Liver (tissue), 9 donors: Measurements from ENCODE around the gene NUDT6. TPM values are rescaled to one million over a fixed set of nuclear protein-coding genes. Genes with fewer than 3 reads are reported as not detected.

ENCODE experiments used
- DNase-seq: peaks from one replicate; pipeline ENCODE4 v3.0.0-alpha.2; 2017; ENCODE audit warnings: low spot score
- H3K27ac ChIP-seq, 2 donors: one replicate each; pipeline ENCODE4 v1.7.0; 2013; ENCODE audit warnings: inconsistent platforms in 2 of 2, low read length in 2 of 2, control low read depth in 1 of 2, low read depth in 1 of 2, mild to moderate bottlenecking in 1 of 2
- H3K27me3 ChIP-seq, 4 donors: one replicate each; pipeline versions ENCODE4 v1.6.1 to v1.7.0; 2013; ENCODE audit warnings: low read length in 3 of 4, inconsistent platforms in 1 of 4, mild to moderate bottlenecking in 1 of 4, moderate library complexity in 1 of 4; ENCODE audit not compliant: control insufficient read depth in 4 of 4, insufficient read depth in 4 of 4
- H3K36me3 ChIP-seq, 4 donors: one replicate each; pipeline versions ENCODE4 v1.6.1 to v1.7.0; 2013; ENCODE audit warnings: low read length in 3 of 4, mild to moderate bottlenecking in 3 of 4, low read depth in 1 of 4, moderate library complexity in 1 of 4; ENCODE audit not compliant: control insufficient read depth in 4 of 4, insufficient read depth in 3 of 4
- H3K4me1 ChIP-seq, 4 donors: one replicate each; pipeline versions ENCODE4 v1.6.1 to v1.7.0; 2013; ENCODE audit warnings: low read length in 3 of 4, mild to moderate bottlenecking in 3 of 4, moderate library complexity in 1 of 4; ENCODE audit not compliant: control insufficient read depth in 4 of 4, insufficient read depth in 4 of 4
- H3K4me3 ChIP-seq, 3 donors: one replicate each; pipeline versions ENCODE4 v1.6.1 to v1.7.0; 2013; ENCODE audit warnings: low read length in 3 of 3, control low read depth in 1 of 3, low read depth in 1 of 3, mild to moderate bottlenecking in 1 of 3
- H3K9ac ChIP-seq, 2 donors: one replicate each; pipeline ENCODE4 v1.7.0; 2013; ENCODE audit warnings: low read length in 2 of 2, mild to moderate bottlenecking in 2 of 2, moderate library complexity in 2 of 2, control low read depth in 1 of 2, low read depth in 1 of 2
- H3K9me3 ChIP-seq, 4 donors: one replicate each; pipeline versions ENCODE4 v1.6.1 to v1.7.0; 2013; ENCODE audit warnings: low read length in 3 of 4; ENCODE audit not compliant: control insufficient read depth in 4 of 4
- ATF3 ChIP-seq: IDR thresholded peaks from 2 replicates; pipeline ENCODE4 v1.6.1; 2016; ENCODE audit warnings: antibody characterized with exemption
- CTCF ChIP-seq: fragments of 150-350 bp; IDR thresholded peaks from 2 replicates; pipeline ENCODE4 v1.5.1; 2017; ENCODE audit warnings: improper control_type of control experiment, low read depth, low read length; ENCODE audit not compliant: missing input control
- EGR1 ChIP-seq, 2 donors: IDR thresholded peaks; 2 replicates each; pipeline ENCODE4 v1.6.1; 2016 to 2018; ENCODE audit warnings: antibody characterized with exemption in 2 of 2, low read depth in 2 of 2
- FOXA1 ChIP-seq: IDR thresholded peaks from 2 replicates; pipeline ENCODE4 v1.6.1; 2016; ENCODE audit warnings: antibody characterized with exemption
- FOXA2 ChIP-seq: IDR thresholded peaks from 2 replicates; pipeline ENCODE4 v1.6.1; 2016; ENCODE audit warnings: antibody characterized with exemption
- GABPA ChIP-seq, 2 donors: IDR thresholded peaks in 1 of 2; conservative IDR thresholded peaks in 1 of 2; 2 replicates each; pipeline ENCODE4 v1.6.1; 2016; ENCODE audit warnings: antibody characterized with exemption in 2 of 2, mild to moderate bottlenecking in 1 of 2, moderate library complexity in 1 of 2
- HNF4A ChIP-seq, 2 donors: conservative IDR thresholded peaks; 2 replicates each; pipeline ENCODE4 v1.6.1; 2016; ENCODE audit warnings: antibody characterized with exemption in 2 of 2, mild to moderate bottlenecking in 2 of 2
- HNF4G ChIP-seq: IDR thresholded peaks from 2 replicates; pipeline ENCODE4 v1.6.1; 2016; ENCODE audit warnings: antibody characterized with exemption
- JUND ChIP-seq, 2 donors: IDR thresholded peaks; 2 replicates each; pipeline ENCODE4 v1.6.1; 2016; ENCODE audit warnings: antibody characterized with exemption in 2 of 2
- MAX ChIP-seq: IDR thresholded peaks from 2 replicates; pipeline ENCODE4 v1.6.1; 2016; ENCODE audit warnings: antibody characterized with exemption
- RAD21 ChIP-seq, 2 donors: IDR thresholded peaks; 2 replicates each; pipeline ENCODE4 v1.6.1; 2016; ENCODE audit warnings: antibody characterized with exemption in 2 of 2, mild to moderate bottlenecking in 2 of 2
- REST ChIP-seq: IDR thresholded peaks from 2 replicates; pipeline ENCODE4 v1.6.1; 2016; ENCODE audit warnings: antibody characterized with exemption, mild to moderate bottlenecking
- SP1 ChIP-seq: IDR thresholded peaks from 2 replicates; pipeline ENCODE4 v1.6.1; 2018; ENCODE audit warnings: antibody characterized with exemption, mild to moderate bottlenecking
- TAF1 ChIP-seq: conservative IDR thresholded peaks from 2 replicates; pipeline ENCODE4 v1.6.1; 2016; ENCODE audit warnings: antibody characterized with exemption, mild to moderate bottlenecking
- YY1 ChIP-seq: IDR thresholded peaks from 2 replicates; pipeline ENCODE4 v1.6.1; 2016; ENCODE audit warnings: antibody characterized with exemption, mild to moderate bottlenecking
- ZBTB33 ChIP-seq: IDR thresholded peaks from 2 replicates; pipeline ENCODE4 v1.6.1; 2016; ENCODE audit warnings: antibody characterized with exemption
- WGBS: extraction: QIAGEN DNeasy Blood & Tissue Kit; methylation state at CpG from one replicate; pipeline ENCODE4 v1.1.7; 2013; 5-methylcytosine and 5-hydroxymethylcytosine counted together
- polyA plus RNA-seq, 2 donors: library from polyadenylated mRNA; stranded (reverse) in 1 of 2; unstranded in 1 of 2; fragments of 200-250 nt in 1 of 2; fragments of >200 nt in 1 of 2; fragmentation: Nextera tagmentation in 1 of 2; extraction: Ambion mirVana in 1 of 2; gene quantifications; one replicate each; pipeline versions ENCODE4 v1.2.1 to v1.2.3, GENCODE V29; 2013 to 2015
- total RNA-seq, 2 donors: library from RNA; depleted of rRNA; stranded (reverse); fragments of >200 nt; gene quantifications; one replicate each; pipeline ENCODE4 v1.2.3, GENCODE V29; 2014
- donor health status: healthy.
- donor health status: healthy.
- donor health status: healthy.
- donor health status: healthy.
- donor health status: healthy.

NUDT6 gene
- total and polyA plus RNA-seq, 4 donors: 8.8 to 13.8 (median 11.0) TPM

GRCh38 chr4:122921300-122921699 lies 1.1 kb downstream of the NUDT6 start:
- Histone ChIP-seq H3K36me3 (peaks cover 0 to 4% (median 0%) of the 10 kb centered on the region in 4 donors), H3K9ac (peak overlapping the region in 1 of 2 donors; percentile 66), H3K4me1 (peaks cover 12 to 19% (median 17%) of the 10 kb centered on the region in 4 donors), H3K27ac (no peak overlapping the region), H3K9me3 (no peaks in the 10 kb centered on the region), H3K4me3 (peak overlapping the region in 2 of 3 donors; percentile 62 to 70), H3K27me3 (no peaks in the 10 kb centered on the region)
- WGBS: 87% methylated on average over 5 of the region's 5 CpGs
- TF ChIP-seq ZBTB33: no peak
- TF ChIP-seq REST: no peak
- no peak for TF ChIP-seq FOXA2
- TF ChIP-seq JUND (IDR thresholded peaks at IDR 0.05): no peak
- DNase-seq: no peak

GRCh38 chr4:122920473-122920872 lies 1.9 kb downstream of the NUDT6 start:
- H3K27ac ChIP-seq: no peak overlapping the region
- no peak for DNase-seq
- peaks cover 12 to 19% (median 17%) of the 10 kb centered on the region in 4 donors for H3K4me1 ChIP-seq
- 67% methylated on average over 5 of the region's 5 CpGs for WGBS
- TF ChIP-seq CTCF (no peak), ATF3 (no peak), SP1 (no peak), TAF1 (no peak), MAX (no peak), HNF4A (conservative IDR thresholded peaks at IDR 0.05) (no peak), REST (no peak), GABPA (IDR thresholded peaks at IDR 0.05 in 1 of 2, conservative IDR thresholded peaks at IDR 0.05 in 1 of 2) (no peak), FOXA2 (no peak), FOXA1 (no peak), RAD21 (IDR thresholded peaks at IDR 0.05) (no peak), HNF4G (no peak), YY1 (no peak), EGR1 (IDR thresholded peaks at IDR 0.05; ENCODE audit: low read depth in 2 of 2) (no peak)
- peaks cover 0 to 5% (median 0%) of the 10 kb centered on the region in 4 donors for H3K36me3 ChIP-seq
- no peak overlapping the region for H3K9ac ChIP-seq
- H3K4me3 ChIP-seq: no peak overlapping the region
- no peaks in the 10 kb centered on the region for H3K9me3 ChIP-seq
- no peaks in the 10 kb centered on the region for H3K27me3 ChIP-seq
